Fibroblast of the conjunctiva (primary cell): ENCODE measurements around the gene RAMP2.
"Not testable (repeated sequence)": the region's sequence is repeated elsewhere in the genome, so short reads cannot be mapped to it uniquely, and the experiment has no call there.

ENCODE experiments used
- DNase-seq: peaks from one replicate; pipeline ENCODE4 v3.0.0-alpha.2; 2010; ENCODE audit warnings: low read depth

RAMP2 gene, protein sequence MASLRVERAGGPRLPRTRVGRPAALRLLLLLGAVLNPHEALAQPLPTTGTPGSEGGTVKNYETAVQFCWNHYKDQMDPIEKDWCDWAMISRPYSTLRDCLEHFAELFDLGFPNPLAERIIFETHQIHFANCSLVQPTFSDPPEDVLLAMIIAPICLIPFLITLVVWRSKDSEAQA

DNA sequence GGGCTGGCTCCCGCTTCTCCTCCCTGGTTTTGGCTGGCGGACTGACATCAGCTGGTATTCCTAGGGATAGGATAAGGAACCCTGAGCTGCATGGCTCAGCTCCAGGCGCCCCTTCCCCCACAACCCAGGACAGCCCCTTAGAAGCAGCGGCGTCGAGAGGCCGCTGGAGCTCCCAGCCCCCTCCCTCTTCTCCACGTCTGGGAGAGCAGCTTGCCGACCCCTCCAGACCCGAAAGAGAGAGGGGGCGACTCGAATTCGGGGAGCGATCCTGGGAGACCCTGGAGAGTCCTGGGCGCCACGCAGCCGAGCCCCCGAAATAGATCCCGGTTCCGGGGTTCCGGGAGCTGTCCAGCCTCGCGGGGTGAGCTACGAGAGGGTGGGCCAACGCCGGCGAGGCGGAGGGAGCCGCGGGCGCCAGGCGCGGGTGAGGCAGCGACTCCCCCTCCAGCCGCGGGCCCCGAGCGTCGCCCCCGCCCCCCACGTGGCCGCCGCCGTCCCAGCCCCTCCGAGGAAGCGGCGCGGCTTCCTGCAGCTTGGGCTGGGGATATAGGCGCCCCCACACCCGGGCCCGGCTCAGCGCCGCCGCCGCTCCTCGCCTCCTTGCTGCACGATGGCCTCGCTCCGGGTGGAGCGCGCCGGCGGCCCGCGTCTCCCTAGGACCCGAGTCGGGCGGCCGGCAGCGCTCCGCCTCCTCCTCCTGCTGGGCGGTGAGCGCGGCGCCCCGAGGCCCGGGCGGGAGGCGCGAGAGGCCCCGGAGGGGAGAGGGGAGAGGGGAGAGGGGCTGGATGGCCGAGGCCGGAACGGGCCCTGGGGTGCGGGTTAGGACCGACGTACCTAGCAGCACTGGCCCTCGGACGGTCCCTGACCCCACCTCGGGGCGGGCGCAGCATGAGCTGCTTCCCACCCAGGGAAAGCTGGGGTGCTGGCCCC, at the start of gene RAMP2:
TSS of gene RAMP2 (plus strand) at position 576 of the 930 bp plus-strand sequence. CDS start at position 611, 35 bp downstream.
- no peak for DNase-seq

DNA sequence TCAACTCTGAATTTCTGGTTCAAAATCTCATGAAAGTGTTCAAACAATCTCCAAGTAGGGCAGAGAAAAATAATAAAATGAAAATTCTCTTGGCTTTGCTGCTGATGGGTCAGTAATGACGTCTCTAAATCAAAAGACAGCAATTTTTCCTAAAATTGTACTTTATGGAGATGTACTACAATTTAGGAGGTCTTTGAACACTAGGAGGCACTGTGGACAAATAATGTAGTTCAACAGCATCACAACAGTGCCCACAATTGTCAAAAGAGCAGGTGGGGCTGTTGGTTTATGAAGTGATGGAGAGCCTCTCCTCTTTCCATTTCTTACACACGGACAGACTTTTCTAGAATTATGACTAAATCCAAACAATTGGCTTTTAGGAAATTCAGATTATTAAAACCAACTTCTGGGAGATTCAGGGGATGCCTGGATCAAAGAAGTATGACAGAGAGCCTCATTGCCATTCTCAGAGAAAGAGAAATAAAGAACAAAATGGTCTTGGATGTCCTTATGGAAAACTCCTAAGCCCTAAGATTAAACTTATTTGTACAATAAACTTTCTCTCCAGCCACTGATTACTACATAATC, 39.9 kb upstream of the RAMP2 start:
- DNase-seq, result peak; percentile 73

DNA sequence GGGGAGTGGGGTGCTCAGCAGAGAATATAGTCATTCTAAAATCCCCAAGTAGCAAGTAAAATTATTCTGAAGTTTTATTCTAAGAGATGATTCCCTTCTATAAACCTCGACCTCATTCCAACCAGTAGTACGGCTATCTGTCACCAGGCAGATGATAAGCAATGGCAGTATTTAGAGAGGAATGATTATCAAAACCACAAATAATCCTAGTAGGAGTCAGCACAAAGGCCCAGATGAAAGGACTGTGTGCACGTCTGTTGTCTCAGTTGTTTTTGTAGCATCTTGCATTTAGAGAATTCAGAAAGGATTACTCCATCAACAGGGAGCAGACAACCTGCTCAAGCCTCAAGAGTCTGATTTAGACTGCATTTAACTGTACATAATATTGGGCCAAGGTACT, 37.4 kb upstream of the RAMP2 start:
- DNase-seq, result no peak

DNA sequence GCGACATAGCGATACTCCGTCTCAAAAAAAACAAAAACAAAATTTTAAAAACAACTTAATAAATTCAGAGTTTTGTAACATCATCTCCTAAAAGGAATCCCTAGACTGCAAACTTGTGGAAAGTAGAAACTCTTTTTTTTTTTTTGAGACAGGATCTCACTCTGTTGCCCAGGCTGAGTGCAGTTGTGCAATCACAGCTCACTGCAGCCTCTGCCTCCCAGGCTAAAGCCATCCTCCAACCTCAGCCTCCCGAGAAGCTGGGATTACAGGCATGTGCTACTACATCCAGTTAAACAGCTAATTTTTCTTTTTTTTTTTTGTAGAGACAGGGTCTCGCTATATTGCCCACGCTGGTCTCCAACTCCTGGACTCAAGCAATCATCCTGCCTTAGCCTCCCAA, 35.9 kb upstream of the RAMP2 start:
- no peak for DNase-seq

DNA sequence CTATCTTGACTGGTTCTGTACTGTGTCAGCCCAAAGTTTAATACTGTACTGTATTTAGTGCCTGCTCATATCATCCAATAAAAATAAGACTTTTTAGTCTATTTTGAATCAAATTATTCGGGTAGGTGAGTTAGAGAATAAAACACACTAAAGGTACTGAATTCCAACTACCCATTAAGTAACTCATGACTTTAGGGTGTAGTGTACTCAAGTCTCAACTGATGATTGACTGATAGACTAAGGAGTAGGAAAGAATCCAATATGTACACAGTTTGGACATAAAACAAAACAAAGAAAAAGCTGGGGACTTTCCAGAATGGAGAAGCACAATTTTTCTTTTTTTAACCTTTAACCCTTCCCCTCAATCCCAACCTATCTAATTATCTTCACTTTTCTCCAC, 20.3 kb upstream of the RAMP2 start:
- DNase-seq, result no peak

DNA sequence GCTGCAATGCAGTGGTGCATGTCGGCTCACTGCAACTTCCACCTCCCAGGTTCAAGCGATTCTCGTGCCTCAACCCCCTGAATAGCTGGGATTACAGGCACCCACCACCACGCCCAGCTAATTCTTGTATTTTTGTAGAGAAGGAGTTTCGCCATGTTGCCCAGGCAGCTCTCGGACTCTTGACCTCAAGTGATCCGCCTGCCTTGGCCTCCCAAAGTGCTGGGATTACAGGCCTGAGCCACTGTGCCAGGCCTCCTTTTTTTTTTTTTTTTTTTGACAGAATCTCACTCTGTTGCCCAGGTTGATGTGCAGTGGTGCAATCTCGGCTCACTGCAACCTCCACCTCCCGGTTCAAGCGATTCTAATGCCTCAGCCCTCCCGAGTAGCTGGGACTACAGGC, 18.1 kb upstream of the RAMP2 start:
- DNase-seq, result not testable (repeated sequence)

DNA sequence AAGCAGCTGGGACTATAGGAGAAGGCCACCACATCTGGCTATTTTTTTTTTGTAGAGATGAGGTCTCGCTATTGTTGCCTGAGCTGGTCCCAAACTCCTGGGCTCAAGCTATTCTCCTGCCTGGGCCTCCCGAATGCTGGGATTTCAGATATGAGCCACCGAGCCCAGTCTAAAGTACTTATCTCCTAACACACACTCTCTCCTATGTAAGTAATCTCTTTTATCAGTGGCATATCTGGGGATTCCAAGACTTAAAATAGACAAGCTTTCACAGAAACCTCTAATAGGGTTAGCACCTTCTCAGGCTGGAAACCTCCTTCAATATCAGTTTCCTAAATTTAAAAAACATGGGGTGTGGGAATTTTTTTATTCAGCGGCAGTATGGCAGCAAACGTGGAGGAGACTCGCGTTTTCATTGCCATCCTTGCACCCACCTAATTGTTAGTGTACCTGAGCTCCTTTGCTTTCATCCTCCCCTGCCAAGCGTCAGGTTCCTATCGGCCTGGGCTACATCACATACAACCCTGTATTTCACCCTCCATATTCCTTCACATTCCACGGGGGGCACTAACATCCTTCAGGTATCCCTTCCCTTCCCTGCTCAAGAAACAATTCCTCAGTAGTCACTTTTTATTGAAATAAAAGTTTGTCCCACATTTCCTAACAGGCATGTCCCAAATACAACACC, 17.3 kb upstream of the RAMP2 start:
- DNase-seq, result no peak

DNA sequence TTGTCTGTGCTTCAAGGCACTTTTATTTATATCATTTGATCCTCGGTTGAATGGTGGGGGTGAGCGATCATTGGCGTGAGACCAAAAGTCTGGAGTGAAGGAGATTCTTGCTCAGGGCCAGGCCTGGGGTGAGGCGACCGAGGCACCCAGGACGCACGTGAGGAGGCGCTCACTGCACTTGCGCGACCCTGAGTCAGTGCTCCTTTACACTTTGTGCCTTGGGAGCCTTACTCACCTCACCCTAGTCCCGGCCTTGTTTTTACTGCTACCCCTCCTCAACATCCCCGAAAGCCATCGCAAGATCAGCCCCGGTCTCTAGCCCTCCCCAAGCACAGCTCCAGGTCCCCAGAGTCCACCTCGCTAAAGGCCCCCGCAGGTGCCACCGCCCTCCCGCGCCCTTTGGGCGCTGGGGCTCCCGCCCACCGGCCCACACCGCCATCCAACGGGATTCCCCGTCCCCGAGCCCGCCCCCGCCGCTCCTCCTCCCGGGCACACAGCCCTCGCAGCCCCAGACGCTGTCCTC, 16.7 kb upstream of the RAMP2 start:
- DNase-seq, result no peak

DNA sequence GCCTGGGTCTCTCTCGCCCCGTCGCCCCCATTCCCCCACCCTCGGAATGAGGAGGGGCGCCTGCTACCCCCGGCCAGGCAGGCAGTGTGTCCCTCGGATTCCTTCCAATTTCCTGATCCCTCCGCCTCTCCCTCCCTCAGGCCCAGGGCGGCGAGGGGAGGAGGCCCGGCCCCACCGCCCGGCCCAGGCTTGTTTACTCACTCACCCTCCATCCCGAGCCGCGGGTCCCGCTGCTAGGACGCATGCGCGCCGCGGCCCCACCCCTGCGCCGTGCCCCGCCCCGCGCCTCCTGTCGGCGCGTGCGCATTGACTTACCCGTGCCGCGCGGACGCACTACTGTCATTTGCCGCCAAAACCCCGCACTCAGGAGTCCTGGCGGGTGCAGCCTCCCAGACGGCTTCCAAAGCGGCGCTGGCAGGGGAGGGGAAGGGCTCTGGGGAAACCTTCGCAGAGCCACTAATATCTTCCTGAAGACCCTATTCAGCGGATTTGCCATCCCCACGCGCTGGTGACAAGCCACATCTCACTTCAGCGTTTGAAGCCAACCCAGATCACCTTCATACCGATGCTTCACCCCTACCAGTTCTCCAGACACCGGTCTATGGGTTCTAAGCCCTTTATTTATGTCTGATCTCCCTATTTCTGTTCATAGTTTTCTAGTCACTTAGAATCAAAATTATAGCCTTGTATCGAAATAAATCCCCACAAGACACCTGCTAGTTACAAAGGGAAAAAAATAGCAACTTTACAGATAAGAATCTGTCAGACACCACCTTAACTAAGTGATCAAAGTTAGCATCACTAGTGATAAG, 16.0 kb upstream of the RAMP2 start, which contains the start of gene EZH1:
TSS of gene EZH1 (minus strand) at position 235 of the 812 bp plus-strand sequence. CDS start 16,099 bp downstream, outside the sequence.
- DNase-seq, result peak; percentile 85

DNA sequence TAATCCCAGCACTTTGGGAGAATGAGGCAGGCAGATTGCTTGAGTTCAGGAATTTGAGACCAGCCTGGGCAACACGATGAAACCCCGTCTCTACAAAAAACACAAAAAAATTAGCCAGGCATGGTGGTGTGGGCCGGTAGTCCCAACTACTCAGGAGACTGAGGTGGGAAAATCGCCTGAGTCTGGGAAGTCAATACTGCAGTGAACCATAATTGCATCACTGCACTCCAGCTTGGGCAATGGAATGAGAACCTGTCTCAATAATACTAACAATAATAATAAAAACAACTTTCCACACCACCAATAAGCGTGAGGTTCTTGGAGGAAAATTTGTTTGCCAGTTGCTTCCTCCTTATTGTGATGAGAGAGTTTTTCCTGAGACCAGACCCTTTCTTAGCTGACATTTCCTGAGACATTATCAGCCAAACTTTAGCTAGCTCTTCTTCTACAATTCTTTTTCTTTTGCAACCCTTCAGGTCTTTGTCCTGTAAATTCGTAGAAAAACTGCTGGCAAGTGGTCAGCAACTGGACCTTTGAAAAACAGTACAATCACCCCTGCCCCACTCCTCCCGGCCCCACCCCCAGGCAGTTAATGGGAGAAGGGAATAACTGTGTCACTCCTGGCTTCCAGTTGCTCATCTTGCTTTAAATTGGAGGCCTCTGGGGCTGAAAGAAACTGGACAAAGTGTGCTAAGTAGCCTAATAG, 12.7 kb upstream of the RAMP2 start:
- no peak for DNase-seq

DNA sequence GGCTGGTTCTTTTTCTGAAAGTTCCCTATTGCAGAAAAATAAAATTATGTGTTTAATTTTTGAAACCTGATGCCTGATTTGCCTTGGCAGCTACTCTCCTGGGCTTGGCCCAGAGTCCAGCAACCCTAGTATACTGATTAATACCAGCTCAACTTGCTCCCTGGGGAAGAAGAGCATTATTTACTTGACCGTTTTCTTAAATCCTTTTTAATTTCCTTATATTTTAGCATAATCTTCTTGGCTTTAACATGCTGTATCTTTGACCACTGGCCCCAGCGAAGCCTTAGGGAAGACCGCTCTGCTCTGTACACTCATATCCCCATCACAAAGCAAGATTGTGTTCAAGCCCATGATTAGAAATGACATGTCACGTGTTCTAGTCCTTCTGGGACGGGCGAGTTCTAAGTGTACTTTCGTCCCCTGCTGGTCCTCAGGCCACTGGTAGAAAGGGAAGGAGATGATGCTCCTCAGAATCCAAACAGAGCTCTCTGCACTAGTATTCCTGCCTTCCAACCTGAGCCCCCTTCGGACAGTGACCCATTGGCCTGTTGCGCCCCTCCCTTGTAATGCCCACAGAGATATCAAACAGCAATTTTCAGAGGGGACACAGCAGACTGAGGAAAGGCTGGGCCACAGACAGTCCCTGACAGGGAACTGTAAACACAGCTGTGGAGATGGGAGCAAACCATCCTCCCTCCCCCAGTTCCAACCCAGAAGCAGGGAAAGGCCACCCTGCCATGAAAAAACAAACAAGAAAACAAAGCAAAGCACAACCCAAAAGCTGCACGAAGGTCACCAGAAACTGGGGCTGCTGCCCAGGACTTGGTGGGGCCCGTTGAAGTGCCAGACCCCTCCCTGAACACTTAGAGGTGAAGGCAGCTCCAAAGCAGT, 11.9 kb upstream of the RAMP2 start:
- DNase-seq, result peak; percentile 82

DNA sequence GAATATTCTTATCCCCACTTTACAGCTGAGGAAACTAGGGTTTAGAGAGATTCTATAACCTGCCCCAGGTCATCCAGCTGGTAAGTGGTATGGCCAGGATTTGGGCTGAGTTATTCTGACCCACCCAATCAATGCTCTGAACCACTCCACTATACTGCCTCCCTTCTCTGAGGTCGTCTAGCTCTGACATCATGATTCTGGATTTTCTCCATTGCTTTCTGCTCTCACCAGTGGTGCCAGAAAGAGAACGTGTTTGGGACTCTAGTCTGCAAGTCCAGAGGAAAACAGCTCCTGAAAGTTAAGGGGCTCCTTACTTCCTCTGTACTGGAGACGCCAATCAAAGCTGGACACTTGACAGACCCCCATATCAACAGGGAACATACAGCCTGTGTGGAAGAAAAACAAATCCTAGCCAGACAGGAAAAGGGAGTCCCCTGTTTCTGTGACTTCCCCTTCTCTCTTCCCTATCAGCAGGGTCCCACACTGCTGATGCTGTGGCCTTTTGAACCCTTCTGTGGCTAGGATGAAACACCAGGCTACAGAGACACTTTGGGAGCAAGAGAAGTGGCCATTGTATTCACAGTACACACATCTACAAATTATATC, 10.2 kb upstream of the RAMP2 start:
- no peak for DNase-seq

DNA sequence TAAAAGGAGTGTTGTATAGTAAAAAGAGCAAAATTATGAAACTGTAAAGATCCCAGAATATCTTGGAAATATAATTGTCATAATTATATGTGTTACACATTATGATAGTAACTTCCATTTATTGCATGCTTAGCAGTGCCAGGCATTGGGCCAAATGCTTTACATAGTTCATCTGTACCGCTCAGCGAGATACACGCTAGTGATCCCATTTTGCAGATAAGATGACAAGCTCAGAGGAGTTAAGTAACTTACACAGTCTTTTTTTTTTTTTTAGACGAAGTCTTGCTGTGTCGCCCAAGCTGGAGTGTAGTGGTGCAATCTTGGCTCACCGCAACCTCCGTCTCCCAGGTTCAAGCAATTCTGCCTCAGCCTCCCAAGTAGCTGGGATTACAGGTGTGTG, 9.4 kb upstream of the RAMP2 start:
- no peak for DNase-seq

DNA sequence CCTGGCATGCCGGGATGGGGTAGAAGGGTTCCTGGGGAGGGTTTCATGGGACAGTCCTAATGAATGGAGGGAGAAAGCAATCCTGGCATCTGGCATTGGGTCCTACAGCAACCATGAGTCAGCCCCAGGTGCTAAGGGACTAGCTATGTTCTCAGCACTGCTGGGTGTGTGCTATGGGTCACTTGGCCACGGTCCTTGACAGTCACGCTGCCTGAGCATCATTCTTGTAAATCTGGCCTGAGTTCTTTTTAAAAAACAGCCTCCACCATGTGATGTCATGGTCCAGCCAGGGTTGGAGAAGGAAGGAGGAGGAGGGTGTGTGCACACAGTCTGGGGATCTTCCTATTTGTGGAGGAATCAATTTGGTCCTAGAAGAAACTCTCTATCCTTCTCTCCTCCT, 6.2 kb upstream of the RAMP2 start:
- DNase-seq, result peak; percentile 73

DNA sequence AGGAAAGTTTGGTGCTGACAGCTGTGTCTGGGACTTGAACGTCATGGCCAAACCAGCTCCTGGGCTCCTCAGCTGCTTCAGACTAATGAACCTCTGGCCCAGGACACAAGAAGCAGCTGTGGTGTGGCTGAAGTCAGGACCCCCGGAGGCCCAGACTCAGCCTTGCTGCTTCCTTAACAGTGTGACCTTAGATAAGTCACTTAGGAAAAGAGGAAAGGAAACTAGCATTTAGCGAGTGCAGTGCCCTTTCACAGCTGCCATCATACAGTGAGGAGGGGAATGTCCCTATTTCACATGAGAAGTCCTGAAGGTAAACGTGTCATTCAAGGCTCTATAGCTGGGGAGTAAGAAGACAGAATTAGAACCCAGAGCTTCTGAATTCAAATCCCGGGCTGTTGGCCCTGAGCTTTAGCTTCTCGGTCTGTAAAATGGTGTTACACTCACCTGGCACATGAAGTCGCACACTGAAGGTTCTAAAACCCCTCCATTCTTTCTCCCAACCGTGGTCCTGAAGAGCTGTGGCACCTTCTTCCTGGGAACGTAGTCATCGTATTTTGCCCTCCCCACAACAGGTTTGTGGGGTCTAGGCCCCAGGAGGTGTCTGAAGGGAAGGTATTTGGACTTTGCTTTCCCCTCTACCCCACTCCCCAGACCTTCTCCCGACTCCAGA, 910 bp upstream of the RAMP2 start:
- no peak for DNase-seq

DNA sequence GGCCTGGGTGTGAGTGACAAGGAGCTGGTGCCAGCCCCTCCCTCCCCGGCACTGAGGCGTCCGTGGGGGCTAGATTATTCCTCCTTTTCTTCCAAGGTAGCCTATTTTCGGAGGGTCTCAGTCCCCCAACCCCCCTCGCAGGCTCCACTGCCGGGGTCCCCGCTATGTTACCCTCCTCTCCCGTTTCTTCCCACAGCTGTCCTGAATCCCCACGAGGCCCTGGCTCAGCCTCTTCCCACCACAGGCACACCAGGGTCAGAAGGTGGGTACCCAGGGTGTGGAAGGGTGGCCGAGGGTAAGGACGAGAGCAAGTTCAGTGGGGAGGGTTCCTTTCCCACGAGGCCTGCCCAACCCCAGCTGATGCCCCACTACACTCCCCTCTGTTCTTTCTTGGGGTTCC, 611 bp downstream of the RAMP2 start:
- DNase-seq, result no peak

DNA sequence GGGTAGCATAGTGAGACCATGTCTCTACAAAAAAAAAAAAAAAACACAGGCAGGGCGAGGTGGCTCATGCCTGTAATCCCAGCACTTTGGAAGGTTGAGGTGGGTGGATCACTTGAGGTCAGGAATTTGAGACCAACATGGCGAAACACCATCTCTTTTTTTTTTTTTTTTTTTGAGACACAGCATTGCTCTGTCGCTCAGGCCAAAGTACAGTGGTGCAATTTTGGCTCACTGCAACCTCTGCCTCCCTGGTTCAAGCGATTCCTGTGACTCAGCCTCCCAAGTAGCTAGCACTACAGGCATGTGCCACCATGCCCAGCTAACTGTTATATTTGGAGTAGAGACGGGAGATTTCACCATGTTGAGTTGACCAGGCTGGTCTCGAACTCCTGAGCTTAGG, 5.1 kb downstream of the RAMP2 start:
- no peak for DNase-seq

DNA sequence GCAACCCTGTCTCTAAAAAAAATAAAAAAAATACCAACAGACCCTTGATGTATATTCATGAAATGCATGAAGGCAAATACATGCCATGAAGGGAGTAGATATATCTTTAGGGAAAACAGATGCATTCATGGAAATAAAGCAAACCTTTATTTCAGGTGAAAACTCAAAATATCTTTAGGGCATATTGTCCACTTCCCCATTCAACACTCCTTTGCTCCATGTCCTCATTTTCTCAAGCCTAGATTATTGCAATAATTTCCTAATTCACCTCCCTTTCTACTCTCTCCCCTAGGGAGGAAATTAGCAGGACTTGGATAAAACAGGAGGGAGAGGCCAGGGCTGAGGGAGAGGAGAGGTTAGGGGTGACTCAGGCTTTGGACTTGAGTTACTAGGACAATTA, 6.5 kb downstream of the RAMP2 start:
- DNase-seq, result no peak

DNA sequence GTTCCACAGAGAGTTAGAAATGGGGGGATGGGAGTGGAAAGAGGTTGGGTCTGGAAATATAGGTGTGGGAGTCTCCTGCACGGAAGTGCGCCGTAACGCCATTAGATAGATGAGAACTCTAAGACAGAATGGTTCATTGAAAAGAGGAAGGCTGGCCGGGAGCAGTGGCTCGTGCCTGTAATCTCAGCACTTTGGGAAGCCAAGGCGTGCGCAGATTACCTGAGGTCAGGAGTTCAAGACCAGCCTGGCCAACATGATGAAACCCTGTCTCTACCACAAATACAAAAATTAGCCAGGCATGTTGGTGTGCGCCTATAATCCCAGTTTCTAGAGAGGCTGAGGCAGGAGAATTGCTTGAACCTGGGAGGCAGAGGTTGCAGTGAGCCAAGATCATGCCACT, 7.0 kb downstream of the RAMP2 start:
- not testable (repeated sequence) for DNase-seq
